Fibroblast of skin of left quadriceps (primary cell): Measurements from ENCODE around the gene TGM1.

ENCODE experiments used
- DNase-seq, 2 experiments: peaks; one replicate each; pipeline ENCODE4 v3.0.0-alpha.2; 2013; ENCODE audit warnings: low read depth in 2 of 2

Gene TGM1

GRCh38 chr14:24271134-24271833 lies 8.3 kb upstream of the TGM1 start, which contains the start of gene RABGGTA:
Gene RABGGTA, minus strand, starts transcription at chr14:24271597. Its CDS starts 482 bp downstream, at chr14:24271115.
- DNase-seq: peak; percentile 60 to 64

GRCh38 chr14:24270537-24271133 lies 7.7 kb upstream of the TGM1 start:
- no peak for DNase-seq

GRCh38 chr14:24269910-24270536 lies 7.0 kb upstream of the TGM1 start:
- DNase-seq: no peak

GRCh38 chr14:24269368-24269767 lies 6.4 kb upstream of the TGM1 start:
- DNase-seq: no peak

GRCh38 chr14:24268225-24268624 lies 5.2 kb upstream of the TGM1 start:
- no peak for DNase-seq

- no peak for DNase-seq
These were observed 4.5 kb upstream of the TGM1 start for GRCh38 chr14:24267516-24267915.

GRCh38 chr14:24266344-24267244 lies 3.6 kb upstream of the TGM1 start:
- no peak for DNase-seq

GRCh38 chr14:24264298-24264697 lies 1.3 kb upstream of the TGM1 start:
- DNase-seq: no peak

GRCh38 chr14:24263848-24264247 lies 871 bp upstream of the TGM1 start:
- DNase-seq: no peak

- no peak for DNase-seq
These were observed 1.0 kb downstream of the TGM1 start for GRCh38 chr14:24261969-24262327.

GRCh38 chr14:24261256-24261968 lies 1.6 kb downstream of the TGM1 start:
- DNase-seq: no peak

GRCh38 chr14:24260780-24261157 lies 2.2 kb downstream of the TGM1 start:
- no peak for DNase-seq

GRCh38 chr14:24260026-24260779 lies 2.8 kb downstream of the TGM1 start:
- DNase-seq: no peak

GRCh38 chr14:24259282-24260025 lies 3.5 kb downstream of the TGM1 start:
- DNase-seq: peak; percentile 45 to 56

- no peak for DNase-seq
These were observed 4.3 kb downstream of the TGM1 start for GRCh38 chr14:24258548-24259265.

GRCh38 chr14:24258119-24258518 lies 4.9 kb downstream of the TGM1 start:
- no peak for DNase-seq

- no peak for DNase-seq
These were observed 6.0 kb downstream of the TGM1 start for GRCh38 chr14:24256960-24257359.

- no peak for DNase-seq
These were observed 6.9 kb downstream of the TGM1 start for GRCh38 chr14:24255931-24256711.

- no peak for DNase-seq
These were observed 7.5 kb downstream of the TGM1 start for GRCh38 chr14:24255438-24255837.
